GM21576 (cell line): ENCODE results near the gene GOLGA6D.
"Not testable (repeated sequence)": the region's sequence is repeated elsewhere in the genome, so short reads cannot be mapped to it uniquely, and the experiment has no call there.

Experiments
- ATAC-seq: cut with Tn5 transposase; IDR thresholded peaks from one replicate; pipeline ENCODE4 v1.9.1; 2021; ENCODE audit warnings: mild to moderate bottlenecking, moderate library complexity; ENCODE audit not compliant: unreplicated experiment

GOLGA6D gene

DNA sequence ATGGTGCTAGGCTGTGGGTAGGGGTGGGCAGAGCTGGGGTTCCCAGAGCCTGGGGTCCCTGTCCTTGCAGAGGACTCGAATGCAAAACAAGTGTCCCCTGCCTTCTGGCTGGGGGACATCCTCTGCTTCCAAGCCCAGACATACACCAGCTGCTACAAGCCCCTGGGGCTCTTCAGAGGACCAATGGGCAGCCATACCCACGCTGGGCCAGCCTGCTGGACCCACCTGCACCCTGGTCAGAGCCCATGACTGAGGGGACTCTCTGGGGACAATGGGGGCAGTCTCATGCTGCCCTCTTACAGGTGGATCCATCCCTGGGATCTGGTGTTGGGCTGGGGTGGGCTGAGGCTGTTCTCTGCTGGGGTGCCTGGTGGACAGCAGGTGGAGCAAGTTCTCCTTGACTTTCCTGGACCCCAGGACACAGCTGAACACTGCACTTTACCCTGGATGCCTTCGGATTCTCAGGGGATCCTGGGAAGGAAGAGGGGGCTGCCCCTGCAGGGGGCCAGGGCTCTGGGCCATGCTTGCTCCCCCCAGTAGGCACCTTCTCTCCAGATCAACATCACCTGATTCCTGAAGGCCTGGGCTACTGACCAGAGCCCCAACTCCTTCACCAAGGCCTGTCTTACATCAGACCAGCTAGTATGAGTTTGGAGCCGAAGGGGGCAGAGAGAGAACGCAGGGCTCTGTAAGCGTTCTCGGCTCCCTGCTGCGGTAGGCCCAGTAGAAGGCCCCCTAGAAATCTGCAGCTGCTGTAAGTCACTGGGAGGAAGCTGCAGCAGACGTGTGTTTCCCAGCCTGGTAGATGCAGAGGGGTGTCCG, 46.1 kb downstream of the GOLGA6D start:
- no peak for ATAC-seq

DNA sequence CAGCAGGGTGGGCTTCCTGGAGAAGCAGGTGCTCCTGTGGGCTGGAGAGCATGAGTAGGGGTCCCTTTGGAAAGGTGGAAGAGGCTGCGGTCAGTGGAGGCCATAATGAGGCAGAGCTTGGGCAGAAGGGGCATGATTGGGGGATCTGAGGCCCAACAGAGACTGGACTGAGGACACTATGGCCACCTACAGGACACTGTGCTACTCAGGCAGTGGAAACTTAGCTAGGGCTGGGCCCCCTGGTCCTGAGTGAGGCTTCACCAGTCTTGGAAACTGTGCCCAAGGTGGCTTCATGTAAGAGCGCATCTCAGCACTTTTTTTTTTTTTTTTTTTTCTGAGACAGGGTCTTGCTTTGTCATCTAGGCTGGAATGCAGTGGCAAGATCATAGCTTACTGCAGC, 46.9 kb downstream of the GOLGA6D start:
- no peak for ATAC-seq

DNA sequence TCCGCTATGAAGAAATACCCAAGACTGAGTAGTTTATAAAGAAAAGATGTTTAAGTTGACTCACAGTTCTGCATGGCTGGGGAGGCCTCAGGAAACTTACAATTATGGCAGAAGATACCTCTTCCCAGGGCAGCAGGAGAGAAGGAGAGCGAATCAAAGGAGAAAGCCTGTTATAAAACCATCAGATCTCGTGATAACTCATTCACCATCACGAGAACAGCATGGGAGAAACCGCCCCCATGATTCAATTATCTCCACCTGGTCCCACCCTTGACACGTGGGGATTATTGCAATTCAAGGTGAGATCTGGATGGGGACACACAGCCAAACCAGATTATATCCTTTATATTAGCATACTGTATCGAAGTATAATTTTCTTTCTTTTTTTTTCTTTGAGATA, 49.5 kb downstream of the GOLGA6D start:
- not testable (repeated sequence) for ATAC-seq

DNA sequence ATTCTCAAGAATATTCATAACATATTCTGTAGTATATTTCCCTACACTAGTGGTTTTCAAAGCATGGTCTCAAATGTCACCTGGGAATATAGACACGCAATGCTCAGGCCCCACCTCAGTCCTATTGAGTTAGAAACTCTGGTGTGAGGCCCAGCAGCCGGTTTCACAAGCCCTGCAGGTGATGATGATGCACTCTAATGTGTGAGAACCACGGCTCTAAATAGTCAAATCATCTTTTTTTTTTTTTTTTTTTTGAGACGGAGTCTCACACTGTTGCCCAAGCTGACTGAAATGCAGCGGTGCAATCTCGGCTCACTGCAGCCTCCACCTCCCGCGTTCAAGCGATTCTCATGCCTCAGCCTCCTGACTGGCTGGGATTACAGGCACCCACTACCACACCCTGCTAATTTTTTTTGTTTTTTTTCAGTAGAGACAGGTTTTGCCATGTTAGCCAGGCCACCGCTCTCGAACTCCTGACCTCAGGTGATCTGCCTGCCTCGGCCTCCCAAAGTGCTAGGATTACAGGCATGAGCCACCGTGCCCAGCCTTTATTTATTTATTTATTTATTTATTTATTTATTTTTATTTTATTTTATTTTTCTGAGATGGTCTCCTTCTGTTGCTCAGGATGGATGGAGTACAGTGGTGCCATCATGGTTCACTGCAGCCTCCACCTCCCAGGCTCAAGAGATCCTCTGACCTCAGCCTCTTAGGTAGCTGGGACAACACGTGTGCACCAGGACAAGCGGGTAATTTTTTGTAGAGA, 51.2 kb downstream of the GOLGA6D start:
- ATAC-seq: not testable (repeated sequence)

DNA sequence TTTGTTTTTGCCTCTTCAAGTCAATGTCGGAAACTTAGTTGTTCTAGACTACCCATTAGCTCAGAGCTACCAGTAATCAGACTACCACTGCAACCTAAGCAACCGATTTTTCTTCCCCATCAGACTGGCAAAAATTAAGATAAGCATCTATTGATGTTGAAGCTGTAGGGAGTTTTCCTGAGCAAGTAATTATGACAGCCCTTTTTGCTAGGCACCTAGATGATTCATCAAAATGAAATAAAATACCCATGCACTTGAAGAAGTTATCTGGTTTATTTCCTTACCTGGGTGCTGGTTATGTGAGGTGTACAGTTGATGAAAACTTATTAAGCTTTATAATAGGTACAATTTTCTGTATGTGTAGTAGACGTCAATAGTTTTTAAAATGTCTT, 52.7 kb downstream of the GOLGA6D start:
- no peak for ATAC-seq

DNA sequence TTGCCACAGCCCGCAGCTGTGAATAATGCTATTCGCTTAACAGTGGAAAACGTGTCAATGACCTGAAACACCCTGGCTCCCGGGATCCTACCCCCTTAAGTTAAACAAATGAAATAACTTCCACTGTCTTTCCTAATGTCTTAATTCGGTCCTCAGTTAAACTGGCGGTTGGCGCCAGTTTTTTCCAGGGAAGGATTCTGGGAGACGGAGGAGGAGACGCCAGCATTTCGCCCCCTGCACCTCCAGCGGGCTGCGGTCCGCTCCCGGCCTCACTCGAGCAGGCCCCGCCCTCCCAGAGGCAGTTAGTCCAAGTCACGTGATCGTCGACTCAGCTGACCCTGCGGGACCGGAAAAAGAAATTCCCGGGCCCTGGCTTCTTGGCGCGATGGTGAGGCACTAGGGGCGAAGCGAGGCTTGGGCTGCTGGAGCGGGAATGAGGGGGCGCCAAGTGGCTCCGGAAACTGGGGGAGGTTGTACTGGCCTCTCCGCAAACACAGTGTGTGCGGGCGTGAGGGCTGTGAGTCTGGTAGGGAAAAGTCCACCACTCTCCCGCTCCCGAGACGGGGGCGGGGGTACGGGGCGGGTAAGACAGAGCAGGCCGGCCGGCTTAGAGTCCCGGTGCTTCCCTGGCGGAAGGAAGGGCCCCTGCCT, 53.2 kb downstream of the GOLGA6D start, which contains the start of gene COMMD4:
COMMD4 (plus strand) TSS at position 359 of the 651 bp plus-strand sequence; CDS start at position 386, 27 bp downstream.
- ATAC-seq: peak; percentile 59

DNA sequence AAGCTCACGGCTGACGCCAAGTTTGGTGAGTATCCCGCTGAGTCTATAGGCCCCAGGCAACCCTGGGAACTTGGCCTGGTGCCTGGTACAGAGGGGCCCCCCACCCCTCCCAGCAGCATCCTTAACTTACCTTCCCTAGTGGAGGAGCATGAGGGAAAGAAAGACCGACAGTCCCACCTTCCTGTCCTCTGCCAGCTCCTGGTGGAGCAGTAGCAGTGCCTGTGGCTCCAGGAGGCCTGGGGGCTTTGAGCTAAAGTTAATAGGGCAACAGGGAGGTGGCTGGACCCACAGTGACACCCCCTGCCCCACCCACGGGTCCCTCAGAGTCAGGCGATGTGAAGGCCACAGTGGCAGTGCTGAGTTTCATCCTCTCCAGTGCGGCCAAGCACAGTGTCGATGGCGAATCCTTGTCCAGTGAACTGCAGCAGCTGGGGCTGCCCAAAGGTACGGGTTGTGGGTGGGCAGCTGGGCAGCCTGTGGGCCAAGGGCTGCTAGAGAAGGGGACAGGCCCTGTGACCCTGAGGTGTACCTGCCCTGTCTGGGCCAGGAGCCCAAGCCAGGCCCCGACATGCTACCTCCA, 56.1 kb downstream of the GOLGA6D start:
- ATAC-seq: no peak

DNA sequence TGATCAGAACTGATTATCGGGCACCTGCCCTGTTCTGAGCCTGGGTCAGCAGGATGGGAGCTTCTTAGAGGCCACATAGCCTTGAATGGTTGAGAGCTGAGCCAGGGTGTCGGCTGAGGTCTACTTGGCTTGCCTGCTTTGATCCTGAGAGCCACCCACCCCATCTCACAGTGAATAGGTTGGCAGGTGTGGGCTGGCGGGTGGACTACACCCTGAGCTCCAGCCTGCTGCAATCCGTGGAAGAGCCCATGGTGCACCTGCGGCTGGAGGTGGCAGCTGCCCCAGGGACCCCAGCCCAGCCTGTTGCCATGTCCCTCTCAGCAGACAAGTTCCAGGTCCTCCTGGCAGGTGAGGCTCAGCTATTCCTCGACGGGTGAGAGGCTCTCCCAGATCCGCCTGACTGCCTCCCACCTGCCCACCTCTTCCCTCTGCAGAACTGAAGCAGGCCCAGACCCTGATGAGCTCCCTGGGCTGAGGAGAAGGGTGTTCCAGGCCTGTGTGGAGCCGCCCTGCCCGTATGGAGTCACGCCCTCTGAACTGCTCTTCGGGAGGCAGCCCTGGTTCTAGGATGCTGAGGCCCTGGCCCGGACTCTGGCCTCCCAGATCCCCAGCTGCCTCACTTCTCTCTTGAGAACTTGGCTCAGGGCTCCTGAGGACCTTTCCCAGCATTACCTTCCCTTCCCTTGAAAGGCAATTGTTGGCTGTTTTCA, 57.1 kb downstream of the GOLGA6D start:
- ATAC-seq: no peak

DNA sequence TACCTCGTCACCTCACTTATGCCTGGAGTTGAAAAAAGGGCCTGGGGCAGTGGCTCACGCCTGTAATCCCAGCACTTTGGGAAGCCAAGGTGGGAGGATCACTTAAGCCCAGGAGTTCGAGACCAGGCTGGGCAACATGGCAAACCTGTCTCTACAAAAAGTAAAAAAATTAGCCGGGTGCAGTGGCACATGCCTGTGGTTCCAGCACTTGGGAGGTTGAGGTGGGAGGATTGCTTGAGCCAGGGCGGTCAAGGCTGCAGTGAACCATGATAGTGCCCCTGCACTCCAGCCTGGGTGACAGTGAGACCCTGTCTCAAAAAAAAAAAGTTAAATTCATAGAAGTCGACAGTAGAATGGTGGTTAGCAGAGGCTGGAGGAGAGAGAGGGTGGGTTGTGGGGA, 59.6 kb downstream of the GOLGA6D start:
- ATAC-seq: no peak

DNA sequence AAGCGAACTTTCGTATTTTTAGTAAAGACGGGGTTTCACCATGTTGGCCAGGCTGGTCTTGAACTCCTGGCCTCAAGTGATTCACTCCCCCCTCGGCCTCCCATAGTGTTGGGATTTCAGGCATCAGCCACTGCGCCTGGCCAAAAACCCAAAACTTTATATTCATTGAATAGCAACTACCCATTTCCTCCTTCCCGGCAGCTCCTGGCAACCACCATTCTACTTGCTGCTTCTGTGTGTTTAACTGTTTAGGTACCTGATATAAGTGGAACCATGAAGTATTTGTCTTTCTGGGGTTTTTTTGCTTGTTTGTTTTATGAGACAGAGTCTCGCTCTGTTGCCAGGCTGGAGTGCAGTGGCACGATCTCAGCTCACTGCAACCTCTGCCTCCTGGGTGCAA, 61.3 kb downstream of the GOLGA6D start:
- ATAC-seq: not testable (repeated sequence)
